IMR-90 (cell line): Measurements from ENCODE around the gene CENPP. TPM values are rescaled to one million over a fixed set of nuclear protein-coding genes. Genes with fewer than 3 reads are reported as not detected.

ENCODE experiments used
- ATAC-seq: fragments of 200-7000 bp; cut with Tn5 transposase; 2 replicates; pipeline ENCODE4 v1.9.1; 2020; ENCODE audit warnings: low read depth, mild to moderate bottlenecking, moderate library complexity
- BruUV-seq: library from RNA; stranded (reverse); fragments of 400-500 nt; replicated peaks from 2 replicates; lab custom pipeline; 2021; lab: Mats Ljungman, UMichigan
- CTCF ChIA-PET: fragments of 300-600 bp; formaldehyde crosslinking; extraction: SDS; loops from one replicate; lab custom pipeline; 2021; ENCODE audit warnings: antibody characterized with exemption; lab: Yijun Ruan, JAX
- POLR2A ChIA-PET: fragments of 300-600 bp; sonication (Branson Sonifier 250); formaldehyde crosslinking; loops from one replicate; lab custom pipeline; 2022; ENCODE audit warnings: antibody characterized with exemption; ENCODE audit not compliant: unreplicated experiment; lab: Charles Lee
- DNase-seq: peaks from one replicate; pipeline ENCODE4 v3.0.0; 2013
- H2AFZ ChIP-seq: replicated peaks from 2 replicates; pipeline ENCODE3; 2013; ENCODE audit warnings: low read length, mild to moderate bottlenecking; ENCODE audit not compliant: poor library complexity
- H2AK5ac ChIP-seq: 2 replicates; pipeline ENCODE4 v1.6.1; 2013; ENCODE audit warnings: low read depth, low read length, inconsistent platforms
- H2AK9ac ChIP-seq: replicated peaks from 2 replicates; pipeline ENCODE3; 2013; ENCODE audit warnings: mild to moderate bottlenecking, low read depth, low read length, moderate library complexity; ENCODE audit not compliant: poor library complexity
- H2BK120ac ChIP-seq: 2 replicates; pipeline ENCODE4 v1.6.1; 2013; ENCODE audit warnings: low read depth, low read length, inconsistent platforms
- H2BK15ac ChIP-seq: 3 replicates; pipeline ENCODE4 v1.6.1; 2013; ENCODE audit warnings: low read depth, low read length, inconsistent platforms
- H2BK20ac ChIP-seq: 2 replicates; pipeline ENCODE4 v1.6.1; 2013; ENCODE audit warnings: low read depth, mild to moderate bottlenecking, inconsistent platforms, low read length, moderate library complexity
- H2BK5ac ChIP-seq: 2 replicates; pipeline ENCODE4 v1.6.1; 2013; ENCODE audit warnings: mild to moderate bottlenecking, low read depth, low read length, inconsistent platforms; ENCODE audit not compliant: poor library complexity, severe bottlenecking
- H3K14ac ChIP-seq: replicated peaks from 2 replicates; pipeline ENCODE4 v1.6.1; 2013; ENCODE audit warnings: low read depth, low read length, inconsistent platforms
- H3K18ac ChIP-seq: 2 replicates; pipeline ENCODE4 v1.6.1; 2013; ENCODE audit warnings: low read depth, low read length, control low read depth
- H3K23ac ChIP-seq: 2 replicates; pipeline ENCODE4 v1.6.1; 2013; ENCODE audit warnings: low read depth, low read length, inconsistent platforms
- H3K27ac ChIP-seq: 2 replicates; pipeline ENCODE4 v1.5.1; 2013; ENCODE audit warnings: mild to moderate bottlenecking, control low read depth, low read length; ENCODE audit not compliant: insufficient read depth
- H3K27me3 ChIP-seq: 2 replicates; pipeline ENCODE4 v1.6.1; 2013; ENCODE audit warnings: low read length; ENCODE audit not compliant: control insufficient read depth, insufficient read depth
- H3K36me3 ChIP-seq: 2 replicates; pipeline ENCODE4 v1.6.1; 2013; ENCODE audit warnings: low read length, mixed read lengths; ENCODE audit not compliant: control insufficient read depth, insufficient read depth
- H3K4ac ChIP-seq: 2 replicates; pipeline ENCODE4 v1.6.1; 2013; ENCODE audit warnings: low read depth, low read length, inconsistent platforms
- H3K4me1 ChIP-seq: 2 replicates; pipeline ENCODE4 v1.6.1; 2013; ENCODE audit warnings: low read length, mixed read lengths; ENCODE audit not compliant: control insufficient read depth, insufficient read depth
- H3K4me2 ChIP-seq: 2 replicates; pipeline ENCODE4 v1.6.1; 2013; ENCODE audit warnings: low read depth, mild to moderate bottlenecking, control low read depth, low read length, moderate library complexity
- H3K4me3 ChIP-seq: 2 replicates; pipeline ENCODE4 v1.5.1; 2013; ENCODE audit warnings: low read depth, mild to moderate bottlenecking, control low read depth, low read length, moderate library complexity; ENCODE audit not compliant: insufficient read depth
- H3K56ac ChIP-seq: 2 replicates; pipeline ENCODE4 v1.6.1; 2013; ENCODE audit warnings: low read length, inconsistent platforms; ENCODE audit not compliant: insufficient read depth; ENCODE audit errors: extremely low read depth
- H3K79me1 ChIP-seq, 2 experiments: 2 replicates each; pipeline ENCODE4 v1.6.1; 2013; ENCODE audit warnings: low read length in 2 of 2, inconsistent platforms in 1 of 2, low read depth in 1 of 2
- H3K9ac ChIP-seq: 2 replicates; pipeline ENCODE4 v1.6.1; 2013; ENCODE audit warnings: low read depth, low read length, control low read depth
- H3K9me1 ChIP-seq: 2 replicates; pipeline ENCODE4 v1.6.1; 2013; ENCODE audit warnings: low read length, inconsistent platforms; ENCODE audit not compliant: insufficient read depth
- H3K9me3 ChIP-seq: 2 replicates; pipeline ENCODE4 v1.6.1; 2013; ENCODE audit warnings: low read length; ENCODE audit not compliant: control insufficient read depth, insufficient read depth
- H4K20me1 ChIP-seq: 2 replicates; pipeline ENCODE4 v1.6.1; 2013; ENCODE audit warnings: low read length, inconsistent platforms; ENCODE audit not compliant: insufficient read depth
- H4K5ac ChIP-seq: 2 replicates; pipeline ENCODE4 v1.6.1; 2013; ENCODE audit warnings: mild to moderate bottlenecking, low read depth, low read length, control low read depth
- H4K8ac ChIP-seq, 2 experiments: 2 replicates each; pipeline ENCODE4 v1.6.1; 2013; ENCODE audit warnings: low read depth in 2 of 2, low read length in 2 of 2, control low read depth in 1 of 2, inconsistent platforms in 1 of 2
- H4K91ac ChIP-seq: 2 replicates; pipeline ENCODE4 v1.6.1; 2013; ENCODE audit warnings: low read depth, low read length, inconsistent platforms; ENCODE audit not compliant: insufficient read depth
- BHLHE40 ChIP-seq: fragments of 150-350 bp; IDR thresholded peaks from 2 replicates; pipeline ENCODE4 v1.6.1; 2016; ENCODE audit warnings: mild to moderate bottlenecking, low read depth, low read length
- CEBPB ChIP-seq: IDR thresholded peaks from 2 replicates; pipeline ENCODE4 v1.6.1; 2012; ENCODE audit warnings: low read depth, low read length, improper control_type of control experiment
- CHD1 ChIP-seq: IDR thresholded peaks from 2 replicates; pipeline ENCODE4 v1.6.1; 2012; ENCODE audit warnings: low read depth, low read length, improper control_type of control experiment
- CTCF ChIP-seq: conservative IDR thresholded peaks from 2 replicates; pipeline ENCODE4 v1.5.1; 2012; ENCODE audit warnings: mild to moderate bottlenecking, low read depth, low read length, improper control_type of control experiment
- ELK1 ChIP-seq: fragments of 150-350 bp; IDR thresholded peaks from 2 replicates; pipeline ENCODE4 v1.6.1; 2016; ENCODE audit warnings: low read depth, mild to moderate bottlenecking, low read length, moderate library complexity, borderline replicate concordance
- FOS ChIP-seq: fragments of 150-350 bp; IDR thresholded peaks from 2 replicates; pipeline ENCODE4 v1.6.1; 2016; ENCODE audit warnings: low read depth, low read length
- MAFK ChIP-seq: IDR thresholded peaks from 2 replicates; pipeline ENCODE4 v1.6.1; 2012; ENCODE audit warnings: low read depth, low read length, improper control_type of control experiment
- MAZ ChIP-seq: IDR thresholded peaks from 2 replicates; pipeline ENCODE4 v1.6.1; 2012; ENCODE audit warnings: low read depth, mild to moderate bottlenecking, low read length, improper control_type of control experiment, moderate library complexity, borderline replicate concordance
- MXI1 ChIP-seq: IDR thresholded peaks from 2 replicates; pipeline ENCODE4 v1.6.1; 2012; ENCODE audit warnings: low read depth, mild to moderate bottlenecking, low read length, moderate library complexity, borderline replicate concordance
- NFE2L2 ChIP-seq: fragments of 150-350 bp; IDR thresholded peaks from 2 replicates; pipeline ENCODE4 v1.6.1; 2016; ENCODE audit warnings: low read depth, mild to moderate bottlenecking, low read length
- POLR2A ChIP-seq: IDR thresholded peaks from 2 replicates; pipeline ENCODE4 v1.6.1; 2012; ENCODE audit warnings: mild to moderate bottlenecking, low read depth, low read length
- RAD21 ChIP-seq: IDR thresholded peaks from 2 replicates; pipeline ENCODE4 v1.6.1; 2012; ENCODE audit warnings: low read length, improper control_type of control experiment
- RCOR1 ChIP-seq: IDR thresholded peaks from 2 replicates; pipeline ENCODE4 v1.6.1; 2012; ENCODE audit warnings: mild to moderate bottlenecking, low read length, improper control_type of control experiment; ENCODE audit not compliant: insufficient replicate concordance
- RFX5 ChIP-seq: IDR thresholded peaks from 2 replicates; pipeline ENCODE4 v1.8.0; 2012; ENCODE audit warnings: low read depth, mild to moderate bottlenecking, low read length, moderate library complexity
- SMC3 ChIP-seq: fragments of 150-350 bp; IDR thresholded peaks from 2 replicates; pipeline ENCODE4 v1.6.1; 2016; ENCODE audit warnings: low read depth, mild to moderate bottlenecking, antibody characterized with exemption, low read length, moderate library complexity
- USF2 ChIP-seq: fragments of 150-350 bp; IDR thresholded peaks from 2 replicates; pipeline ENCODE4 v1.6.1; 2017; ENCODE audit warnings: mild to moderate bottlenecking, antibody characterized with exemption, low read length, low read depth
- WGBS, 2 experiments: methylation state at CpG; one replicate each; pipeline versions ENCODE4 v1.1.5 to v1.1.7; 2013; ENCODE audit warnings: missing lambda C conversion rate in 2 of 2; ENCODE audit not compliant: insufficient read length in 1 of 2; ENCODE audit errors: extremely low coverage in 2 of 2; 5-methylcytosine and 5-hydroxymethylcytosine counted together
- dilution Hi-C: fragments of 300-500 bp; cut with HindIII; formaldehyde crosslinking; loops from one replicate; pipeline ENCODE4 v1.14.3; 2018; ENCODE audit warnings: low sequenced_read_pairs; ENCODE audit not compliant: unreplicated experiment
- in situ Hi-C: fragments of 300-500 bp; cut with MboI; formaldehyde crosslinking; loops from 3 replicates; pipeline ENCODE4 v1.14.3; 2019; ENCODE audit warnings: low sequenced_read_pairs, inconsistent platforms, mixed read lengths
- intact Hi-C: fragments of 100-400 bp; cut with micrococcal nuclease; formaldehyde crosslinking; loops from 2 replicates; pipeline ENCODE4 v1.10.0; 2022
- polyA plus RNA-seq, 3 experiments: library from polyadenylated mRNA; depleted of rRNA; stranded (reverse); fragments of >200 nt; gene quantifications; 2 replicates each; pipeline ENCODE4 v1.2.3, GENCODE V29; 2012; ENCODE audit warnings: low replicate concordance in 1 of 3
- total RNA-seq: library from RNA; depleted of rRNA; stranded (reverse); fragments of >200 nt; gene quantifications from 2 replicates; pipeline ENCODE4 v1.2.3, GENCODE V29; 2012

The CENPP gene
- total and polyA plus RNA-seq, 2 of the 4 experiments (the other 2 are of a cell fraction): 1.4 to 2.0 TPM

GRCh38 chr9:92333282-92333634, 7.5 kb downstream of the CENPP start:
- H2AK5ac ChIP-seq: no peak overlapping the region
- no peak overlapping the region for H2AK9ac ChIP-seq
- no peaks in the 10 kb centered on the region for H4K20me1 ChIP-seq
- no peak overlapping the region for H3K9ac ChIP-seq
- TF ChIP-seq RFX5: no peak
- no peak for TF ChIP-seq POLR2A
- no peak for TF ChIP-seq BHLHE40
- no peak for TF ChIP-seq CTCF
- no peak for TF ChIP-seq MAFK
- no peak for TF ChIP-seq CEBPB
- no peak for TF ChIP-seq USF2
- no peak for TF ChIP-seq NFE2L2
- no peak for TF ChIP-seq CHD1
- TF ChIP-seq ELK1: no peak
- no peak for TF ChIP-seq MXI1
- no peak for TF ChIP-seq SMC3
- TF ChIP-seq FOS: no peak
- no peak for TF ChIP-seq RCOR1
- TF ChIP-seq MAZ: no peak
- TF ChIP-seq RAD21: no peak
- no peaks in the 10 kb centered on the region for H3K9me3 ChIP-seq
- no peak overlapping the region for H4K5ac ChIP-seq
- intact Hi-C loops (no loop called here), dilution Hi-C loops (no loop called here), in situ Hi-C loops (loop anchor here (5.0 to 25.0 kb wide), 2 partner anchors 104 to 454 kb away; no protein-coding TSS in a partner anchor)
- H2AFZ ChIP-seq: no peak overlapping the region
- H3K36me3 ChIP-seq: no peaks in the 10 kb centered on the region
- H3K14ac ChIP-seq: no peak overlapping the region
- no peak overlapping the region; the same call in 1 of the 2 replicates for H3K27ac ChIP-seq
- H3K9me1 ChIP-seq: no peaks in the 10 kb centered on the region
- H2BK15ac ChIP-seq: no peak overlapping the region
- WGBS, 2 experiments: 88% methylated on average over 2 of the region's 2 CpGs; no CpG with 5 or more reads in 1 of the 2 experiments
- no peaks in the 10 kb centered on the region for H3K27me3 ChIP-seq
- no peak overlapping the region for H4K8ac ChIP-seq
- ChIA-PET CTCF (interaction anchor here (1.3 kb wide), 1 partner anchor 10 kb away, joined by 4 read pairs; no protein-coding TSS in a partner anchor), POLR2A (no interaction called here)
- ATAC-seq (no peak), DNase-seq (no peak)
- no peak overlapping the region for H2BK120ac ChIP-seq
- H2BK20ac ChIP-seq: no peak overlapping the region
- no peak overlapping the region for H4K91ac ChIP-seq
- no peak overlapping the region for H3K4ac ChIP-seq
- no peaks in the 10 kb centered on the region; the same call in 1 of the 2 replicates for H3K4me1 ChIP-seq
- H3K23ac ChIP-seq: no peak overlapping the region
- peaks cover 0 to 3% of the 10 kb centered on the region in 2 experiments; a peak in 1 of 4 replicates for H3K79me1 ChIP-seq
- H3K56ac ChIP-seq: no peak overlapping the region
- H3K18ac ChIP-seq: no peak overlapping the region
- no peak overlapping the region for H3K4me2 ChIP-seq
- H2BK5ac ChIP-seq: no peak overlapping the region
- H3K4me3 ChIP-seq: no peak overlapping the region
- no TSS peak for BruUV-seq
